ENCODE data around the gene DYDC1. TPM values are rescaled to one million over a fixed set of nuclear protein-coding genes. Genes with fewer than 3 reads are reported as not detected.
"Not testable (repeated sequence)": the region's sequence is repeated elsewhere in the genome, so short reads cannot be mapped to it uniquely, and the experiment has no call there.

DYDC1 gene
- total RNA-seq, 1 experiment from 2014 or later: not detected

GRCh38 chr10:80344276-80344675 is 12.3 kb downstream of the DYDC1 start:
- DNase-seq (ENCODE audit: low read depth): no peak

GRCh38 chr10:80333983-80334382 is 22.6 kb downstream of the DYDC1 start:
- no peak for DNase-seq (ENCODE audit: low read depth)

GRCh38 chr10:80324891-80325364 is 31.6 kb downstream of the DYDC1 start:
- no peak for DNase-seq (ENCODE audit: low read depth)

GRCh38 chr10:80324086-80324485 is 32.5 kb downstream of the DYDC1 start:
- peak; percentile 60 for DNase-seq (ENCODE audit: low read depth)

GRCh38 chr10:80323311-80323710 is 33.2 kb downstream of the DYDC1 start:
- no peak for DNase-seq (ENCODE audit: low read depth)

GRCh38 chr10:80322711-80323110 is 33.8 kb downstream of the DYDC1 start:
- no peak for DNase-seq (ENCODE audit: low read depth)

GRCh38 chr10:80322158-80322557 is 34.4 kb downstream of the DYDC1 start:
- DNase-seq (ENCODE audit: low read depth): no peak

- no peak for DNase-seq (ENCODE audit: low read depth)
These were observed 35.4 kb downstream of the DYDC1 start for GRCh38 chr10:80321183-80321582.

- DNase-seq (ENCODE audit: low read depth): no peak
These were observed 36.2 kb downstream of the DYDC1 start for GRCh38 chr10:80320377-80320776.

- DNase-seq (ENCODE audit: low read depth): no peak
These were observed 36.7 kb downstream of the DYDC1 start for GRCh38 chr10:80319725-80320290.

- no peak for DNase-seq (ENCODE audit: low read depth)
These were observed 37.2 kb downstream of the DYDC1 start for GRCh38 chr10:80319318-80319717.

- no peak for DNase-seq (ENCODE audit: low read depth)
These were observed 37.8 kb downstream of the DYDC1 start for GRCh38 chr10:80318742-80319141.

GRCh38 chr10:80315391-80315790 is 41.2 kb downstream of the DYDC1 start:
- no peak for DNase-seq (ENCODE audit: low read depth)

GRCh38 chr10:80313523-80313922 is 43.0 kb downstream of the DYDC1 start:
- DNase-seq (ENCODE audit: low read depth): no peak

GRCh38 chr10:80305989-80306388 is 50.6 kb downstream of the DYDC1 start:
- not testable (repeated sequence) for DNase-seq (ENCODE audit: low read depth)

GRCh38 chr10:80296942-80297341 is 59.6 kb downstream of the DYDC1 start:
- DNase-seq (ENCODE audit: low read depth): no peak

- no peak for DNase-seq (ENCODE audit: low read depth)
These were observed 63.8 kb downstream of the DYDC1 start for GRCh38 chr10:80292607-80293239.

- DNase-seq (ENCODE audit: low read depth): no peak
These were observed 65.9 kb downstream of the DYDC1 start for GRCh38 chr10:80290474-80291220.

- peak; percentile 11 for DNase-seq (ENCODE audit: low read depth)
These were observed 66.9 kb downstream of the DYDC1 start, which contains the start of gene MAT1A for GRCh38 chr10:80289451-80290287. TSS of gene MAT1A (minus strand) at chr10:80289658. CDS start at chr10:80289423, 235 bp downstream.

- DNase-seq (ENCODE audit: low read depth): no peak
These were observed 67.7 kb downstream of the DYDC1 start for GRCh38 chr10:80288849-80289248.
